ENCODE data around the gene RIMKLB. TPM values are rescaled to one million over a fixed set of nuclear protein-coding genes. Genes with fewer than 3 reads are reported as not detected.

The RIMKLB gene
- total and polyA plus RNA-seq, 2 of the 4 experiments (the other 2 are of a cell fraction) = 12.5 to 18.8 TPM

DNA sequence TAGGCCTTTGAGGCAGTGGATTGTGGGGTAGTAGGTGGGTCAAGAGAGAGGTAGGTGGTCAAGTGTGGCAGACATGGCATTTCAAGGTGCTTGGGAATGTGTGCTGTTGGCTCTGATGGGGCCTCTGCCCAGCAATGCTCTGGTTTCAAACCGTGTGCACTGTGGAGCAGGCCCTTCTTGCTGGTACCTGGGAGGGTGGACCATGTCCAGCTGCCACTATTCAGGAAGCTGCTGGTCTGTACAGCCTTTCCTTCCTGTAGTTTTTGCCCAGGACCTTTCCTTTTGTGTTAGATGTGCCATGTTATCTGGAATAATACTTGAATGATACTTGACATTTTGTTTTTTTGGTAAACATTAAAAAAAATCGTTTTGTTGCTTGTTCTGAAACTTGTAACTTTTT, 14.8 kb downstream of the RIMKLB start:
- Histone ChIP-seq H3K4me2 (ENCODE audit: low read depth, low read length) (no peak overlapping the region), H4K20me1 (ENCODE audit: insufficient read depth, low read length) (peaks cover 9% of the 10 kb centered on the region; the same call in 1 of the 2 replicates), H2BK15ac (ENCODE audit: low read depth, low read length) (no peak overlapping the region), H2BK5ac (ENCODE audit: low read depth, low read length, poor library complexity, severe bottlenecking) (no peak overlapping the region), H3K4me1 (ENCODE audit: control insufficient read depth, insufficient read depth, low read length) (peaks cover 3% of the 10 kb centered on the region; the same call in 1 of the 2 replicates), H2AK5ac (ENCODE audit: low read depth, low read length) (no peak overlapping the region), H4K8ac (ENCODE audit: low read depth in 2 of 2, low read length in 2 of 2) (no peak overlapping the region), H3K9me3 (ENCODE audit: control insufficient read depth, insufficient read depth, low read length) (no peaks in the 10 kb centered on the region), H3K4ac (ENCODE audit: low read depth, low read length) (no peak overlapping the region), H3K56ac (ENCODE audit: extremely low read depth, insufficient read depth, low read length) (no peak overlapping the region), H4K5ac (ENCODE audit: low read depth, low read length) (no peak overlapping the region), H2AK9ac (replicated peaks; ENCODE audit: low read depth, low read length, poor library complexity) (no peak overlapping the region), H2BK120ac (ENCODE audit: low read depth, low read length) (no peak overlapping the region), H3K18ac (ENCODE audit: low read depth, low read length) (no peak overlapping the region), H2BK20ac (ENCODE audit: low read depth, low read length) (no peak overlapping the region), H3K14ac (replicated peaks; ENCODE audit: low read depth, low read length) (no peak overlapping the region), H3K4me3 (ENCODE audit: insufficient read depth, low read depth, low read length) (no peak overlapping the region), H3K79me1 (ENCODE audit: low read depth in 1 of 2, low read length in 2 of 2) (peaks cover 10 to 23% of the 10 kb centered on the region in 2 experiments; a peak in 3 of 4 replicates), H3K27me3 (ENCODE audit: control insufficient read depth, insufficient read depth, low read length) (no peaks in the 10 kb centered on the region), H3K9me1 (ENCODE audit: insufficient read depth, low read length) (peaks cover 7% of the 10 kb centered on the region; the same call in 1 of the 2 replicates), H3K23ac (ENCODE audit: low read depth, low read length) (no peak overlapping the region), H4K91ac (ENCODE audit: insufficient read depth, low read depth, low read length) (no peak overlapping the region), H2AFZ (replicated peaks; ENCODE audit: low read length, poor library complexity) (no peak overlapping the region), H3K27ac (ENCODE audit: insufficient read depth, low read length) (no peak overlapping the region), H3K9ac (ENCODE audit: low read depth, low read length) (no peak overlapping the region), H3K36me3 (ENCODE audit: control insufficient read depth, insufficient read depth, low read length) (peaks cover 4% of the 10 kb centered on the region; the same call in 1 of the 2 replicates)
- DNase-seq (no peak), ATAC-seq (ENCODE audit: low read depth) (no peak)
- CTCF ChIA-PET = interaction anchor here (0.7 to 1.0 kb wide), 2 partner anchors 11 to 406 kb away, joined by 3 read pairs; no protein-coding TSS in a partner anchor
- dilution Hi-C loops (cut with HindIII; ENCODE audit: low sequenced_read_pairs, unreplicated experiment) = no loop called here
- no peak for TF ChIP-seq RCOR1 (IDR thresholded peaks at IDR 0.05; ENCODE audit: insufficient replicate concordance, low read length)
- TF ChIP-seq CHD1 (IDR thresholded peaks at IDR 0.05; ENCODE audit: low read depth, low read length) = no peak
- TF ChIP-seq BHLHE40 (IDR thresholded peaks at IDR 0.05; ENCODE audit: low read depth, low read length) = no peak
- TF ChIP-seq, protein P1, sequence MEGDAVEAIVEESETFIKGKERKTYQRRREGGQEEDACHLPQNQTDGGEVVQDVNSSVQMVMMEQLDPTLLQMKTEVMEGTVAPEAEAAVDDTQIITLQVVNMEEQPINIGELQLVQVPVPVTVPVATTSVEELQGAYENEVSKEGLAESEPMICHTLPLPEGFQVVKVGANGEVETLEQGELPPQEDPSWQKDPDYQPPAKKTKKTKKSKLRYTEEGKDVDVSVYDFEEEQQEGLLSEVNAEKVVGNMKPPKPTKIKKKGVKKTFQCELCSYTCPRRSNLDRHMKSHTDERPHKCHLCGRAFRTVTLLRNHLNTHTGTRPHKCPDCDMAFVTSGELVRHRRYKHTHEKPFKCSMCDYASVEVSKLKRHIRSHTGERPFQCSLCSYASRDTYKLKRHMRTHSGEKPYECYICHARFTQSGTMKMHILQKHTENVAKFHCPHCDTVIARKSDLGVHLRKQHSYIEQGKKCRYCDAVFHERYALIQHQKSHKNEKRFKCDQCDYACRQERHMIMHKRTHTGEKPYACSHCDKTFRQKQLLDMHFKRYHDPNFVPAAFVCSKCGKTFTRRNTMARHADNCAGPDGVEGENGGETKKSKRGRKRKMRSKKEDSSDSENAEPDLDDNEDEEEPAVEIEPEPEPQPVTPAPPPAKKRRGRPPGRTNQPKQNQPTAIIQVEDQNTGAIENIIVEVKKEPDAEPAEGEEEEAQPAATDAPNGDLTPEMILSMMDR (conservative IDR thresholded peaks at IDR 0.05; ENCODE audit: low read depth, low read length) = no peak
- no peak for TF ChIP-seq MAZ (IDR thresholded peaks at IDR 0.05; ENCODE audit: borderline replicate concordance, low read depth, low read length)
- TF ChIP-seq NFE2L2 (IDR thresholded peaks at IDR 0.05; ENCODE audit: low read depth, low read length) = no peak
- TF ChIP-seq, protein P2, sequence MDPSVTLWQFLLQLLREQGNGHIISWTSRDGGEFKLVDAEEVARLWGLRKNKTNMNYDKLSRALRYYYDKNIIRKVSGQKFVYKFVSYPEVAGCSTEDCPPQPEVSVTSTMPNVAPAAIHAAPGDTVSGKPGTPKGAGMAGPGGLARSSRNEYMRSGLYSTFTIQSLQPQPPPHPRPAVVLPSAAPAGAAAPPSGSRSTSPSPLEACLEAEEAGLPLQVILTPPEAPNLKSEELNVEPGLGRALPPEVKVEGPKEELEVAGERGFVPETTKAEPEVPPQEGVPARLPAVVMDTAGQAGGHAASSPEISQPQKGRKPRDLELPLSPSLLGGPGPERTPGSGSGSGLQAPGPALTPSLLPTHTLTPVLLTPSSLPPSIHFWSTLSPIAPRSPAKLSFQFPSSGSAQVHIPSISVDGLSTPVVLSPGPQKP (IDR thresholded peaks at IDR 0.05; ENCODE audit: borderline replicate concordance, low read depth, low read length) = no peak
- no peak for TF ChIP-seq MXI1 (IDR thresholded peaks at IDR 0.05; ENCODE audit: borderline replicate concordance, low read depth, low read length)
- TF ChIP-seq, protein P3, sequence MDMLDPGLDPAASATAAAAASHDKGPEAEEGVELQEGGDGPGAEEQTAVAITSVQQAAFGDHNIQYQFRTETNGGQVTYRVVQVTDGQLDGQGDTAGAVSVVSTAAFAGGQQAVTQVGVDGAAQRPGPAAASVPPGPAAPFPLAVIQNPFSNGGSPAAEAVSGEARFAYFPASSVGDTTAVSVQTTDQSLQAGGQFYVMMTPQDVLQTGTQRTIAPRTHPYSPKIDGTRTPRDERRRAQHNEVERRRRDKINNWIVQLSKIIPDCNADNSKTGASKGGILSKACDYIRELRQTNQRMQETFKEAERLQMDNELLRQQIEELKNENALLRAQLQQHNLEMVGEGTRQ (IDR thresholded peaks at IDR 0.05; ENCODE audit: low read depth, low read length) = no peak
- TF ChIP-seq FOS (IDR thresholded peaks at IDR 0.05; ENCODE audit: low read depth, low read length) = no peak
- no peak for TF ChIP-seq SMC3 (IDR thresholded peaks at IDR 0.05; ENCODE audit: low read depth, low read length)
- TF ChIP-seq MAFK (IDR thresholded peaks at IDR 0.05; ENCODE audit: low read depth, low read length) = no peak
- no peak for TF ChIP-seq POLR2A (IDR thresholded peaks at IDR 0.05; ENCODE audit: low read depth, low read length)
- no peak for TF ChIP-seq CEBPB (IDR thresholded peaks at IDR 0.05; ENCODE audit: low read depth, low read length)
- no peak for TF ChIP-seq RAD21 (IDR thresholded peaks at IDR 0.05; ENCODE audit: low read length)
- TF ChIP-seq RFX5 (IDR thresholded peaks at IDR 0.05; ENCODE audit: low read depth, low read length) = no peak
- intact Hi-C loops (cut with micrococcal nuclease) = no loop called here
- no TSS peak for BruUV-seq (replicated peaks)
- POLR2A ChIA-PET (ENCODE audit: unreplicated experiment) = no interaction called here
- in situ Hi-C loops (cut with MboI; ENCODE audit: low sequenced_read_pairs) = no loop called here
- 71% methylated on average over 1 of the region's 2 CpGs; no CpG with 5 or more reads in 1 of the 2 experiments for WGBS, 2 experiments (ENCODE audit: extremely low coverage in 2 of 2, insufficient read length in 1 of 2)
